Measurements from ENCODE around the gene DNAH3. TPM values are rescaled to one million over a fixed set of nuclear protein-coding genes. Genes with fewer than 3 reads are reported as not detected.

The DNAH3 gene
- total and polyA plus RNA-seq, 2 of the 13 experiments (the other 11 are each of a cell fraction or from before 2014, with no cell fraction given), result 0.07 to 0.08 TPM

- TF ChIP-seq GMEB2 (CRISPR knock-in tag; IDR thresholded peaks at IDR 0.05; ENCODE audit: low read depth), result no peak
- TF ChIP-seq NR2F1 (CRISPR knock-in tag; IDR thresholded peaks at IDR 0.05), result peak in 1 of 2 experiments; percentile 24; a peak in 1 of 4 replicates
- TF ChIP-seq REPIN1 (CRISPR knock-in tag; IDR thresholded peaks at IDR 0.05; ENCODE audit: borderline replicate concordance, low read depth), result no peak
- no peak for TF ChIP-seq ZNF34 (CRISPR knock-in tag; IDR thresholded peaks at IDR 0.05; ENCODE audit: borderline replicate concordance)
- TF ChIP-seq CSRNP2 (CRISPR knock-in tag; conservative IDR thresholded peaks at IDR 0.05; ENCODE audit: low read depth), result no peak
- no peak for TF ChIP-seq FUBP1 (CRISPR knock-in tag; IDR thresholded peaks at IDR 0.05; ENCODE audit: borderline replicate concordance)
- TF ChIP-seq NPAS2 (CRISPR knock-in tag; IDR thresholded peaks at IDR 0.05; ENCODE audit: borderline replicate concordance), result no peak
- no peak for TF ChIP-seq ZNF280D (CRISPR knock-in tag; IDR thresholded peaks at IDR 0.05)
- no peak for TF ChIP-seq SMYD3 (CRISPR knock-in tag; IDR thresholded peaks at IDR 0.05)
- no peak for TF ChIP-seq ZNF414 (CRISPR knock-in tag; IDR thresholded peaks at IDR 0.05)
- TF ChIP-seq HOXA3 (CRISPR knock-in tag; IDR thresholded peaks at IDR 0.05), result no peak
- TF ChIP-seq BRD4 (CRISPR knock-in tag; IDR thresholded peaks at IDR 0.05), result no peak
- TF ChIP-seq ELF4 (CRISPR knock-in tag; IDR thresholded peaks at IDR 0.05; ENCODE audit: borderline replicate concordance), result no peak
- TF ChIP-seq ZNF12 (CRISPR knock-in tag; IDR thresholded peaks at IDR 0.05), result no peak
- no peak for TF ChIP-seq POGZ (CRISPR knock-in tag; IDR thresholded peaks at IDR 0.05)
- no peak for TF ChIP-seq FOXP4 (CRISPR knock-in tag; IDR thresholded peaks at IDR 0.05)
- TF ChIP-seq CENPX (CRISPR knock-in tag; IDR thresholded peaks at IDR 0.05), result no peak
- TF ChIP-seq ZNF7 (CRISPR knock-in tag; IDR thresholded peaks at IDR 0.05), result no peak
These were observed 6.3 kb upstream of the DNAH3 start (continued) for GRCh38 chr16:21156767-21157467.

All from HepG2 (cell line).